Panc1 (cell line): ENCODE data around the gene UNC13B. TPM values are rescaled to one million over a fixed set of nuclear protein-coding genes. Genes with fewer than 3 reads are reported as not detected.

Source experiments
- ATAC-seq: fragments of 200-7000 bp; cut with Tn5 transposase; 2 replicates; pipeline ENCODE4 v1.9.1; 2020; ENCODE audit warnings: mild to moderate bottlenecking, moderate library complexity
- BruUV-seq: library from RNA; stranded (reverse); fragments of 400-500 nt; replicated peaks from 2 replicates; lab custom pipeline; 2021; lab: Mats Ljungman, UMichigan
- CTCF ChIA-PET: fragments of 300-600 bp; sonication (Branson Sonifier 250); formaldehyde crosslinking; loops from one replicate; lab custom pipeline; 2022; ENCODE audit warnings: antibody characterized with exemption; lab: Charles Lee
- POLR2A ChIA-PET: fragments of 300-600 bp; sonication (Branson Sonifier 250); formaldehyde crosslinking; loops from one replicate; lab custom pipeline; 2022; ENCODE audit warnings: antibody characterized with exemption; lab: Charles Lee
- DNase-seq: peaks from one replicate; pipeline ENCODE4 v3.0.0-alpha.2; 2010; ENCODE audit warnings: low read depth, low spot score
- H3K27ac ChIP-seq: 2 replicates; pipeline ENCODE4 v1.5.1; 2011; ENCODE audit warnings: mild to moderate bottlenecking, low read length, inconsistent platforms
- H3K27me3 ChIP-seq: fragments of 200-500 bp; sonication (Bioruptor generic); 2 replicates; pipeline ENCODE4 v1.6.0; 2014; ENCODE audit warnings: low read length, inconsistent platforms; ENCODE audit not compliant: control insufficient read depth, insufficient read depth
- H3K36me3 ChIP-seq: fragments of 200-500 bp; sonication (Bioruptor generic); 2 replicates; pipeline ENCODE4 v1.5.1; 2014; ENCODE audit warnings: inconsistent platforms, mild to moderate bottlenecking, low read length, moderate library complexity; ENCODE audit not compliant: control insufficient read depth, insufficient read depth
- H3K4me1 ChIP-seq: 2 replicates; pipeline ENCODE4 v1.5.1; 2011; ENCODE audit warnings: inconsistent platforms, mild to moderate bottlenecking, low read length, moderate library complexity; ENCODE audit not compliant: control insufficient read depth, insufficient read depth
- H3K4me3 ChIP-seq, 2 experiments: 2 replicates each; pipeline ENCODE4 v1.5.1; 2011 to 2012; ENCODE audit warnings: low read depth in 2 of 2, low read length in 2 of 2, mild to moderate bottlenecking in 2 of 2, inconsistent platforms in 1 of 2, moderate library complexity in 1 of 2
- H3K9me3 ChIP-seq: fragments of 200-500 bp; sonication (Bioruptor generic); 2 replicates; pipeline ENCODE4 v1.5.1; 2014; ENCODE audit warnings: low read depth, mild to moderate bottlenecking, inconsistent platforms, low read length, moderate library complexity; ENCODE audit not compliant: control insufficient read depth, insufficient read depth
- POLR2AphosphoS5 ChIP-seq: IDR thresholded peaks from 2 replicates; pipeline ENCODE4 v1.6.1; 2012; ENCODE audit warnings: mild to moderate bottlenecking, low read depth, low read length, moderate library complexity
- SIN3A ChIP-seq: IDR thresholded peaks from 2 replicates; pipeline ENCODE4 v1.6.1; 2012; ENCODE audit warnings: low read depth, mild to moderate bottlenecking, low read length, moderate library complexity, borderline replicate concordance; ENCODE audit not compliant: insufficient read depth
- TCF7L2 ChIP-seq: IDR thresholded peaks from 2 replicates; pipeline ENCODE4 v1.6.1; 2011; ENCODE audit warnings: mild to moderate bottlenecking, low read depth, low read length, inconsistent platforms
- in situ Hi-C: cut with HindIII; loops from 2 replicates; pipeline ENCODE4 v1.10.0; 2016; ENCODE audit warnings: low sequenced_read_pairs, low pct_unique_long_range_greater_than_20kb
- intact Hi-C: fragments of 100-400 bp; cut with micrococcal nuclease; formaldehyde crosslinking; loops from one replicate; pipeline ENCODE4 v1.10.0; 2022; ENCODE audit not compliant: unreplicated experiment
- total RNA-seq: library from RNA; stranded (reverse); gene quantifications from one replicate; pipeline ENCODE4 v1.2.1, GENCODE V29; 2021; ENCODE audit not compliant: unreplicated experiment
- TF ChIP-seq, protein P1 (sequence below): fragments of 450-650 bp; IDR thresholded peaks from 2 replicates; pipeline ENCODE4 v1.5.1; 2017; ENCODE audit warnings: mild to moderate bottlenecking
- TF ChIP-seq, protein P2 (sequence below), 2 experiments: IDR thresholded peaks; 2 replicates each; pipeline ENCODE4 v1.6.1; 2011 to 2012; ENCODE audit warnings: low read depth in 2 of 2, control low read depth in 1 of 2, low read length in 1 of 2, mild to moderate bottlenecking in 1 of 2, moderate library complexity in 1 of 2; ENCODE audit not compliant: insufficient read depth in 1 of 2

UNC13B gene
- total RNA-seq, 1 experiment from 2014 or later, result 35.2 TPM

DNA sequence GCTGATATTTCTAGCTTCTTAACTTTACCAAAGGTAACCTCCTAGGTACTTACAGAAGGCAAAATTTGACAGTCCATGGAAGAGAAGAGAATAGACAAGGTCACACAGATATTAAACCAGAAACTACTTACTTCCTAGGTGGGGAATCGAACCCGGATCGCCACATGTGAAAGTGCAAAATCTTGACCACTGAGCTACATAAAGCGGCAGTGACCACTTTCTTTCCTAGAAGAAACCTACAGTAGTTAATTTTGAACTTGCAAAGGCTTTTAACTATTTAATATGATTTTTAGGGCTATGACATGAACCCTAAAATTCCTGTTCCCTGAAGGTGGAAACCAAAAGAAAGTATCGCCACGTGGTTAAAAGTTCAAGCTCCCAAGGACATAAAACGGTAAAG is 25.8 kb upstream of the UNC13B start:
- no TSS peak for BruUV-seq
- Histone ChIP-seq H3K4me1 (no peaks in the 10 kb centered on the region), H3K9me3 (peaks cover 11% of the 10 kb centered on the region), H3K36me3 (no peaks in the 10 kb centered on the region), H3K27me3 (no peaks in the 10 kb centered on the region), H3K27ac (no peak overlapping the region), H3K4me3 (no peak overlapping the region)
- no peak for ATAC-seq
- DNase-seq, result no peak
- ChIA-PET CTCF (no interaction called here), POLR2A (interaction anchor here (1.4 kb wide), 1 partner anchor 26 kb away, joined by 7 read pairs; the partner anchor contains the start of gene UNC13B)
- intact Hi-C loops (no loop called here), in situ Hi-C loops (no loop called here)
- TF ChIP-seq SIN3A, result no peak
- TF ChIP-seq TCF7L2, result no peak
- TF ChIP-seq, protein P1, sequence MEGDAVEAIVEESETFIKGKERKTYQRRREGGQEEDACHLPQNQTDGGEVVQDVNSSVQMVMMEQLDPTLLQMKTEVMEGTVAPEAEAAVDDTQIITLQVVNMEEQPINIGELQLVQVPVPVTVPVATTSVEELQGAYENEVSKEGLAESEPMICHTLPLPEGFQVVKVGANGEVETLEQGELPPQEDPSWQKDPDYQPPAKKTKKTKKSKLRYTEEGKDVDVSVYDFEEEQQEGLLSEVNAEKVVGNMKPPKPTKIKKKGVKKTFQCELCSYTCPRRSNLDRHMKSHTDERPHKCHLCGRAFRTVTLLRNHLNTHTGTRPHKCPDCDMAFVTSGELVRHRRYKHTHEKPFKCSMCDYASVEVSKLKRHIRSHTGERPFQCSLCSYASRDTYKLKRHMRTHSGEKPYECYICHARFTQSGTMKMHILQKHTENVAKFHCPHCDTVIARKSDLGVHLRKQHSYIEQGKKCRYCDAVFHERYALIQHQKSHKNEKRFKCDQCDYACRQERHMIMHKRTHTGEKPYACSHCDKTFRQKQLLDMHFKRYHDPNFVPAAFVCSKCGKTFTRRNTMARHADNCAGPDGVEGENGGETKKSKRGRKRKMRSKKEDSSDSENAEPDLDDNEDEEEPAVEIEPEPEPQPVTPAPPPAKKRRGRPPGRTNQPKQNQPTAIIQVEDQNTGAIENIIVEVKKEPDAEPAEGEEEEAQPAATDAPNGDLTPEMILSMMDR, result no peak
- TF ChIP-seq POLR2AphosphoS5, result no peak
- TF ChIP-seq, protein P2, sequence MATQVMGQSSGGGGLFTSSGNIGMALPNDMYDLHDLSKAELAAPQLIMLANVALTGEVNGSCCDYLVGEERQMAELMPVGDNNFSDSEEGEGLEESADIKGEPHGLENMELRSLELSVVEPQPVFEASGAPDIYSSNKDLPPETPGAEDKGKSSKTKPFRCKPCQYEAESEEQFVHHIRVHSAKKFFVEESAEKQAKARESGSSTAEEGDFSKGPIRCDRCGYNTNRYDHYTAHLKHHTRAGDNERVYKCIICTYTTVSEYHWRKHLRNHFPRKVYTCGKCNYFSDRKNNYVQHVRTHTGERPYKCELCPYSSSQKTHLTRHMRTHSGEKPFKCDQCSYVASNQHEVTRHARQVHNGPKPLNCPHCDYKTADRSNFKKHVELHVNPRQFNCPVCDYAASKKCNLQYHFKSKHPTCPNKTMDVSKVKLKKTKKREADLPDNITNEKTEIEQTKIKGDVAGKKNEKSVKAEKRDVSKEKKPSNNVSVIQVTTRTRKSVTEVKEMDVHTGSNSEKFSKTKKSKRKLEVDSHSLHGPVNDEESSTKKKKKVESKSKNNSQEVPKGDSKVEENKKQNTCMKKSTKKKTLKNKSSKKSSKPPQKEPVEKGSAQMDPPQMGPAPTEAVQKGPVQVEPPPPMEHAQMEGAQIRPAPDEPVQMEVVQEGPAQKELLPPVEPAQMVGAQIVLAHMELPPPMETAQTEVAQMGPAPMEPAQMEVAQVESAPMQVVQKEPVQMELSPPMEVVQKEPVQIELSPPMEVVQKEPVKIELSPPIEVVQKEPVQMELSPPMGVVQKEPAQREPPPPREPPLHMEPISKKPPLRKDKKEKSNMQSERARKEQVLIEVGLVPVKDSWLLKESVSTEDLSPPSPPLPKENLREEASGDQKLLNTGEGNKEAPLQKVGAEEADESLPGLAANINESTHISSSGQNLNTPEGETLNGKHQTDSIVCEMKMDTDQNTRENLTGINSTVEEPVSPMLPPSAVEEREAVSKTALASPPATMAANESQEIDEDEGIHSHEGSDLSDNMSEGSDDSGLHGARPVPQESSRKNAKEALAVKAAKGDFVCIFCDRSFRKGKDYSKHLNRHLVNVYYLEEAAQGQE (IDR thresholded peaks at IDR 0.05; ENCODE audit: insufficient read depth in 1 of 2, low read depth in 2 of 2, low read length in 1 of 2), result no peak

DNA sequence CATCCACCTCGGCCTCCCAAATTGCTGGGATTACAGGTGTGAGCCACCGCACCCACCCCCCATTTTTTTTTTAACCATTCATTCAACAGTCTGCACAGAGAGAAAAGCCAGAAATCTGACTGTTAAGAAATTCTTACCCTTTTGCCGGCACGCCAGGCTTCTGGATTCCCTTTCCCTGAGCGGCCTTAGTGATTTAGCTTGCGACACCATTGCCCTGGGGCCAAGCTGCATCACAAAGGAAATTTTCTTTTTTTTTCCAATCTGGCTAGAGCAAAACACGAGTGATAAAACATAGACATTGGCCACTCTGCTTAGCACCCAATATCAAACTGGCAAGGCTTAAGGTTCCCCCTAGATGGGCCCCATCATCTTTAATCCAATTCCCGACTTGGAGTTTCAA is 24.9 kb upstream of the UNC13B start:
- Histone ChIP-seq H3K27ac (no peak overlapping the region), H3K36me3 (no peaks in the 10 kb centered on the region), H3K4me1 (no peaks in the 10 kb centered on the region), H3K9me3 (peaks cover 7% of the 10 kb centered on the region; the same call in 1 of the 2 replicates), H3K4me3 (no peak overlapping the region), H3K27me3 (no peaks in the 10 kb centered on the region)
- ChIA-PET POLR2A (interaction anchor here (1.4 kb wide), 1 partner anchor 25 kb away, joined by 7 read pairs; the partner anchor contains the start of gene UNC13B), CTCF (interaction anchor here (0.7 kb wide), 1 partner anchor 25 kb away, joined by 8 read pairs; no protein-coding TSS in a partner anchor)
- intact Hi-C loops (no loop called here), in situ Hi-C loops (no loop called here)
- no peak for ATAC-seq
- TF ChIP-seq TCF7L2 (no peak), SIN3A (no peak), POLR2AphosphoS5 (no peak)
- TF ChIP-seq, protein P2 (IDR thresholded peaks at IDR 0.05; ENCODE audit: insufficient read depth in 1 of 2, low read depth in 2 of 2, low read length in 1 of 2), result no peak
- TF ChIP-seq, protein P1, result no peak
- BruUV-seq, result no TSS peak
- no peak for DNase-seq
